Naive thymus-derived CD8-positive, alpha-beta T cell (primary cell): ENCODE data around the gene STAT5B. TPM values are rescaled to one million over a fixed set of nuclear protein-coding genes. Genes with fewer than 3 reads are reported as not detected.
"Not testable (repeated sequence)": the region's sequence is repeated elsewhere in the genome, so short reads cannot be mapped to it uniquely, and the experiment has no call there.

ENCODE experiments used
- ATAC-seq, 2 donors: fragments of 150-1000 bp; cut with Tn5 transposase in 1 of 2; sonication (Bioruptor Pico), chemical (Tn5 transposase) in 1 of 2; 1 replicate in 1 of 2; 2 replicates in 1 of 2; pipeline ENCODE4 v1.10.0; 2021; ENCODE audit warnings: mild to moderate bottlenecking in 2 of 2, moderate library complexity in 2 of 2
- POLR2A ChIA-PET: fragments of 350-600 bp; sonication (Branson Sonifier 250); formaldehyde crosslinking; loops from one replicate; lab custom pipeline; 2021; ENCODE audit warnings: antibody characterized with exemption; lab: Charles Lee
- DNase-seq, 10 donors: peaks; one replicate each; pipeline versions ENCODE4 v3.0.0 to v3.0.0-alpha.2; 2020 to 2022
- H3K27ac Mint-ChIP-seq, 10 donors: one replicate each; pipeline ENCODE4 v1.8.0; 2020 to 2022; ENCODE audit warnings: mild to moderate bottlenecking in 10 of 10, mixed read lengths in 10 of 10, moderate library complexity in 4 of 10, inconsistent platforms in 1 of 10
- H3K27me3 Mint-ChIP-seq, 5 donors: one replicate each; pipeline ENCODE4 v1.8.0; 2021 to 2022; ENCODE audit warnings: mixed read lengths in 5 of 5
- H3K36me3 Mint-ChIP-seq, 3 donors: one replicate each; pipeline ENCODE4 v1.8.0; 2020 to 2022; ENCODE audit warnings: mixed read lengths in 3 of 3, mild to moderate bottlenecking in 2 of 3, inconsistent platforms in 1 of 3
- H3K4me1 Mint-ChIP-seq, 4 donors: one replicate each; pipeline ENCODE4 v1.8.0; 2021 to 2022; ENCODE audit warnings: mixed read lengths in 4 of 4
- H3K4me3 Mint-ChIP-seq, 10 donors: one replicate each; pipeline ENCODE4 v1.8.0; 2020 to 2022; ENCODE audit warnings: mild to moderate bottlenecking in 10 of 10, mixed read lengths in 10 of 10, moderate library complexity in 6 of 10, inconsistent platforms in 1 of 10
- H3K9me3 Mint-ChIP-seq, 9 donors: one replicate each; pipeline ENCODE4 v1.8.0; 2020 to 2022; ENCODE audit warnings: mixed read lengths in 9 of 9, mild to moderate bottlenecking in 3 of 9, inconsistent platforms in 1 of 9, moderate library complexity in 1 of 9
- polyA plus RNA-seq, 3 donors: library from polyadenylated mRNA; unstranded; fragments of 300-500 nt; fragmentation: Illumina TruSeq; gene quantifications; one replicate each; pipeline ENCODE4 v1.2.3, GENCODE V29; 2021
- total RNA-seq, 8 experiments: library from RNA in 2 of 8; stranded (reverse) in 2 of 8; gene quantifications; one replicate each; pipeline ENCODE4 v1.2.3 and lab custom pipeline; 2021 to 2026

STAT5B gene
- total and polyA plus RNA-seq, 5 experiments from 2014 or later: 66.3 to 149 (median 94.0) TPM

DNA sequence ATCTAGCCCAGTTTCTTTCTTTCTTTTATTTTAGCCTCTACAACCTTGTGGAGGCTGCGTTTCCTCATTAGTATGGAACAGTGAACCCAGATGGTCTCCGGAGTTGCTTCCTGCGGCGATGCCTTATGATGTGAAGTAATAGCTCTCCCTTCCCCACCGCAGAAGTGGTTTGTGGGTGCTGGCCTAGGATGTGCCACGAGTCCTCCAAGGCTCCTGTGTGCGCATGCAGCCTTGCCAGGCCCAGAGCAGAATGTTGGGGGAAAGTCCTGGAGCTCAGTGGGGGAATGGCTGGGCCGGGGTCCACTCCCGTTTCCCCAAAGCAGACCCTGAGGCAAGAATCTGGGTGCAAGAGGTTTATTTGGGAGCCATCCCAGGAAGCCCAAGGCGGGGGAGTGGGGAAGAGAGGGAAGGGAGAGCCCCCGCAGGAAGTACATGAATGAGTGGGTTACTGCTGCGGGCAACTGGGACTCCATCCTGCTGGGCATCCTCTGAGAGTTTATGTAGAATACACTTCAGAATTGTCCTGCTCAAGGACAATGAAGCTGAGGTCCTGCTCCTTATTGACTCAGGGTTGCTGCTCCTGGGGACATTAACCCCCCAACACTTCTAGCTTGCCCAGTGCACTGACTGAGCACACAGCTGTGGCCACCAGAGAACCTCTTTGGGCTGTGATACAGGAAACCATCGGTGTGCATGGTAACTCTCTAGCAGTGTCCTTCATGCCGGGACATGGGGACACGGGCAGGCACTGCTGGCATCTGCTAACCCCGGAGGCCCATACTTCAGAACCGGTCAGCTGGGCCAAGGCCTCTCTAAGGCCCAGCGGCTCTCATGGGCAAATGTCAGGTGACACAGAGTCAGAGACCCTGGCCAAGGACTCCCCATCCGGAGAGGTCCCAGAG is 87.2 kb downstream of the STAT5B start:
- Mint-ChIP-seq H3K36me3 (peaks cover 0 to 1% (median 0%) of the 10 kb centered on the region in 3 donors), H3K27ac (peak overlapping the region in 2 of 10 donors; percentile 11 to 27), H3K9me3 (no peaks in the 10 kb centered on the region), H3K27me3 (no peaks in the 10 kb centered on the region), H3K4me1 (peaks cover 17 to 36% (median 28%) of the 10 kb centered on the region in 4 donors), H3K4me3 (peak overlapping the region in 1 of 10 donors; percentile 56)
- POLR2A ChIA-PET: interaction anchor here (1.0 to 1.9 kb wide), 3 partner anchors 8 to 10 kb away, joined by 3 to 4 read pairs (median 3); partner anchors contain the start of gene KCNH4
- ATAC-seq (no peak), DNase-seq (peak in 1 of 10 donors; percentile 4)

- Mint-ChIP-seq H3K4me1 (peaks cover 16 to 35% (median 28%) of the 10 kb centered on the region in 4 donors), H3K27me3 (no peaks in the 10 kb centered on the region), H3K4me3 (no peak overlapping the region), H3K36me3 (peaks cover 0 to under 1% (median 0%) of the 10 kb centered on the region in 3 donors), H3K9me3 (no peaks in the 10 kb centered on the region), H3K27ac (peak overlapping the region in 2 of 10 donors; percentile 21 to 78)
- POLR2A ChIA-PET: interaction anchor here (1.0 to 1.9 kb wide), 2 partner anchors 9 kb away, joined by 3 to 4 read pairs; no protein-coding TSS in a partner anchor
- ATAC-seq (no peak), DNase-seq (peak in 1 of 10 donors; percentile 6)
Observed at GRCh38 chr17:42187833-42188232, 88.4 kb downstream of the STAT5B start.

DNA sequence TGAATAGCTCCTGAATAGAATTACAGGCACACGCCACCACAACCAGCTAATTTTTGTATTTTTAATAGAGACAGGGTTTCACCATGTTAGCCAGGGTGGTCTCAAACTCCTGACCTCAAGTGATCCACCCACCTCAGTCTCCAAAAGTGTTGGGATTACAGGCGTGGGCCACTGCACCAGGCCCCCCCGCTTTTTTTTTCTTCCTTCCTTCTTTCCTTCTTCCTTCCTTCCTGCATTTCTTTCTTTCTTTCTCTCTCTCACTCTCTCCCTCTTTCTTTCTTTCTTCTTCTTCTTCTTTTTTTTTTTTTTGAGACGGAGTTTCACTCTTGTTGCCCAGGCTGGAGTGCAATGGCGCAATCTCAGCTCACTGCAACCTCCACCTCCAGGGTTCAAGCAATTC is 90.0 kb downstream of the STAT5B start:
- Mint-ChIP-seq H3K4me1 (peaks cover 14 to 36% (median 31%) of the 10 kb centered on the region in 4 donors), H3K27ac (peak overlapping the region in 4 of 10 donors; percentile 43 to 76 (median 59)), H3K4me3 (peak overlapping the region in 4 of 10 donors; percentile 15 to 59 (median 37)), H3K27me3 (peaks cover 0 to 10% (median 3%) of the 10 kb centered on the region in 5 donors)
- not testable (repeated sequence) for ATAC-seq, H3K36me3 Mint-ChIP-seq, DNase-seq, H3K9me3 Mint-ChIP-seq
- POLR2A ChIA-PET: interaction anchor here (0.6 to 0.8 kb wide), 4 partner anchors 8 to 166 kb away, joined by 3 to 4 read pairs (median 3); partner anchors contain the start of gene GHDC

DNA sequence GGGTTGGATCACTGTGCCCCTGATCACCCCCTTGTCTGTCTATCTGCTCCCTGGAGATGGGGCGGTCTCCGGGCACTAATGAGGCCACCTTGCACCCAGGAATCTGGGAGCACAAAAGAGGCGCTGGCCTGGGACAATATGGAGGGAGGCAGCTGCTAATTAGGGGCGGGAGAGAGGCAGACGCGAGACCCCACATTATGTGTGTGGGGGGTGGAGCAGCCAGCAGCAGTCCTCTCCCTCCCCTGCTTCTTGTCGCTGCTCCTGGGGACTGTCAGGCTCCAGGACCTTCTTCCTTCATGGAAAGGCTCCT is 90.6 kb downstream of the STAT5B start:
- Mint-ChIP-seq H3K4me1 (peaks cover 14 to 39% (median 33%) of the 10 kb centered on the region in 4 donors), H3K27me3 (peaks cover 0 to 11% (median 3%) of the 10 kb centered on the region in 5 donors), H3K4me3 (peak overlapping the region in 3 of 10 donors; percentile 28 to 97 (median 78)), H3K36me3 (no peaks in the 10 kb centered on the region), H3K27ac (peak overlapping the region in 1 of 10 donors; percentile 17), H3K9me3 (no peaks in the 10 kb centered on the region)
- POLR2A ChIA-PET: interaction anchor here (0.7 to 0.8 kb wide), 2 partner anchors 9 to 66 kb away, joined by 3 to 4 read pairs; partner anchors contain the start of gene GHDC
- ATAC-seq: no peak
- peak in 1 of 10 donors; percentile 60 for DNase-seq

- Mint-ChIP-seq H3K36me3 (no peaks in the 10 kb centered on the region), H3K27me3 (peaks cover 0 to 16% (median 3%) of the 10 kb centered on the region in 5 donors), H3K9me3 (no peaks in the 10 kb centered on the region), H3K4me3 (peak within 1 kb of the TSS; percentile 76 to 97 (median 86)), H3K4me1 (peaks cover 12 to 42% (median 38%) of the 10 kb centered on the region in 4 donors), H3K27ac (peak within 1 kb of the TSS; percentile 56 to 89 (median 77))
- ATAC-seq (no peak), DNase-seq (peak in 3 of 10 donors; percentile 10 to 52 (median 14))
- POLR2A ChIA-PET: interaction anchor here (1.2 to 2.1 kb wide), 6 partner anchors 9 to 107 kb away, joined by 3 to 14 read pairs (median 4); partner anchors contain the start of genes GHDC and STAT5A
Observed at GRCh38 chr17:42184713-42185620, 91.2 kb downstream of the STAT5B start, which contains the start of gene HCRT. Gene HCRT, minus strand, starts transcription at chr17:42185452. Its CDS starts 87 bp downstream, at chr17:42185365.

- H3K9me3 Mint-ChIP-seq: no peaks in the 10 kb centered on the region
- H3K27ac Mint-ChIP-seq: peak overlapping the region; percentile 83 to 94 (median 90)
- H3K4me1 Mint-ChIP-seq: peaks cover 12 to 45% (median 43%) of the 10 kb centered on the region in 4 donors
- H3K36me3 Mint-ChIP-seq: no peaks in the 10 kb centered on the region
- DNase-seq: peak; percentile 44 to 83 (median 74)
- peaks cover 3 to 25% (median 7%) of the 10 kb centered on the region in 5 donors for H3K27me3 Mint-ChIP-seq
- peak overlapping the region; percentile 78 to 97 (median 93) for H3K4me3 Mint-ChIP-seq
- POLR2A ChIA-PET: interaction anchor here (0.6 to 2.1 kb wide), 9 partner anchors 10 to 118 kb away, joined by 3 to 14 read pairs (median 4); partner anchors contain the start of genes GHDC and STAT5A
- ATAC-seq: peak; percentile 72 to 74
Observed at GRCh38 chr17:42183741-42184711, 92.2 kb downstream of the STAT5B start.

DNA sequence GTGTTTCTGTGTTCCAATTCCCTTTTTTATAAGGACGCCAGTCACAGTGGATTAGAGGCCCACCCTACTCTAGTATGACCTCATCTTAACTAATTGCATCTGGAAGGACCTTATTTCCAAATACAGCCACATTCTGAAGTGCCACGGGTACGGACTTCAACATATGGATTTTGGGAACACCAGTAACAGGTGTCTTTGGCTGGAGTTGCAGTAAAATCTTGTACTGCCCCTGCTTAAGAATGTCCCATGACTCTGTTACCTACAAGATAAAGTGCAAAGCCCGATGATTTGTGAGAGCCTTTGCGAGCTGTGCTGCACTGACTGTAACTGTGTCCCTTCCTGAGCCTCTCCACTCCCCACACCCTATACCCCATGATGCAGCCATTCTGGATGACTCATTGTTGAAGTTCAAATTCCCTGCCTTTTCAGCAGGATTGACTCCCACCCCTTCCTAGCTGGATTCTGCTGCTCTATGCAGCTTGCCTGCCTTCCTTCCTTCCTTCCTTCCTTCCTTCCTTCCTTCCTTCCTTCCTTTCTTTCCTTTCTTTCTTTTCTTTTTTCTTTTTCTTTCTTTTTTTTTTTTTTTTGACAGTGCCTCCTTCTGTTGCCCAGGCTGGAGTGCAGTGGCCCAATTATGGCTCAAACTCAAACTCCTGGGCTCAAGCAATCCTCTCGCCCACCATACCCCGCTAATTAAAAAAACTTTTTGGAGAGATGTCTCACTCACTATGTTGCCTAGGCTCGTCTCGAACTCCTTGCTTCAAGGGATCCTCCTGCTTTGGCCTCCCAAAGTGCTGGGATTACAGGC is 93.1 kb downstream of the STAT5B start:
- H3K9me3 Mint-ChIP-seq: no peaks in the 10 kb centered on the region
- ATAC-seq (no peak), DNase-seq (no peak)
- peaks cover 7 to 34% (median 11%) of the 10 kb centered on the region in 5 donors for H3K27me3 Mint-ChIP-seq
- H3K27ac Mint-ChIP-seq: peak overlapping the region; percentile 83 to 94 (median 90)
- H3K4me1 Mint-ChIP-seq: peaks cover 14 to 47% (median 45%) of the 10 kb centered on the region in 4 donors
- POLR2A ChIA-PET: interaction anchor here (0.6 to 2.1 kb wide), 6 partner anchors 9 to 117 kb away, joined by 3 to 14 read pairs (median 4); partner anchors contain the start of genes GHDC and STAT5A
- peak overlapping the region; percentile 78 to 97 (median 93) for H3K4me3 Mint-ChIP-seq
- H3K36me3 Mint-ChIP-seq: no peaks in the 10 kb centered on the region

DNA sequence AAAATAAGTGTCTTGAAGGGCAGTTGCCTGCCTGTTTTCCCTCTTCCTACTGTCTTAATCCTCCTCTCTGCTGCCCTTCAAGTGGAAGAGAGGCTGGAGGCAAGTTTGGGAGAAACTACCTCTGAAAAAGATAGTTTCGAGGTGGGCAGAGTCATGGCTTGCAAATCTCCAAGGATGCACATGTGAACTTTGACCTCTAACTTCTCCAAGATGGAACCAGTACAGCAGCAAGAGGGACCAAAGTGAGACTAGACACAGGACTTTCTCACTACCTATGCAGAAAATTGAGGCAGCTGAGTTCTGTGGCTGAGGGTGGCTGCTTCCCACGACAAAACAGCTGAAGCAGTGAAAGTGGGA is 94.4 kb downstream of the STAT5B start:
- peak overlapping the region in 1 of 10 donors; percentile 4 for H3K27ac Mint-ChIP-seq
- DNase-seq (no peak), ATAC-seq (no peak)
- H3K9me3 Mint-ChIP-seq: no peaks in the 10 kb centered on the region
- H3K4me1 Mint-ChIP-seq: peaks cover 14 to 48% (median 46%) of the 10 kb centered on the region in 4 donors
- POLR2A ChIA-PET: interaction anchor here (0.6 to 3.3 kb wide), 5 partner anchors 8 to 66 kb away, joined by 3 to 14 read pairs (median 3); partner anchors contain the start of gene GHDC
- H3K4me3 Mint-ChIP-seq: peak overlapping the region in 9 of 10 donors; percentile 12 to 78 (median 66)
- H3K27me3 Mint-ChIP-seq: peaks cover 7 to 43% (median 11%) of the 10 kb centered on the region in 5 donors
- no peaks in the 10 kb centered on the region for H3K36me3 Mint-ChIP-seq

DNA sequence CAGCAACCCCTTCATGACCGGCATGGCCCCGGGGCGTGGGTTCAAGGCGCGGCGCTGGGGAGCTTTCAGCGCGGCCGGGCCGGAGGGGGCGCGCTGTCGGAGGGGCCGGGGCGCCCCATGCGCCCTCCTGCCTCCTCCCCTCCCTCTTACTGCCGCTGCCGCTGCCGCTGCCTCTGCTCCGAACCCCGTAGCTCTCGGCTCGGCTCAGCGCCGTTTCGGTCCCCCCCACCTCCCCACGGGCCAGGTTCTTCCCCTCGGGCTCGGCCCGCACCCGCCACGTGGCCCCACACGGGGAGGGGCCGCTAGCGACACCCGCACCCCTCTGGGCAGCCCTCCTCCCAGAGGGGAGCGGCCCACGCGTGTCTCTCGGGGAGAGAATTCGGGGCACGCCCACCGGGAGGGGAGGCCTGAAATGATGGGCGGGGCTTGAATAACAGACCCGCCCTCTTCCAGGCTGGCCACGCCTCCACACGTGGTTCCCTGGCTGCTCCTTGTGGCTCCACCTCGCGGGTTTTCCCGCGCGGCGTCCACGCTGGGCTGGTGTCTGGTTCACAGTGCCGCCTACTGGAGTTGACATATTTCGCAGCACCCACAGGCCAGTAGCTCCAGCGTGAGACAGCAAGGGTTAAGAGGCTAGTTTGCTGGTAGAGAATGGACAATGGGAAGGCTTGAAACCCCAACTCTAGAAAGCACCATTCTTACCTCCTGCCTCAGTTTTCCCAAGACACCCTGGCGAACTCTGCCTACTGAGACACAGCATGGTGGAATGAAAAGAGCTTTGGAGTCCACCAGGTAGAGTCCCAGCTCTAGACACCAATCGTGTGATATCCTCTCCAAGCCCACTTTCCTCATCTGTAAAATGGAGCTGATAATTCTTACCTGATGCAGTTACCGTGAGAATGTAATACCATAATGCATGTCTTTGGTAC is 95.0 kb downstream of the STAT5B start, which contains the start of gene KCNH4:
KCNH4 (minus strand) TSS at position 221 of the 929 bp plus-strand sequence; CDS start at position 24, 197 bp downstream.
- peak within 1 kb of the TSS in 3 of 10 donors; percentile 3 to 11 (median 4) for H3K27ac Mint-ChIP-seq
- DNase-seq (peak; percentile 58 to 83 (median 72)), ATAC-seq (peak; percentile 27 to 56)
- no peaks in the 10 kb centered on the region for H3K36me3 Mint-ChIP-seq
- H3K4me1 Mint-ChIP-seq: peaks cover 14 to 48% (median 46%) of the 10 kb centered on the region in 4 donors
- H3K27me3 Mint-ChIP-seq: peaks cover 7 to 43% (median 11%) of the 10 kb centered on the region in 5 donors
- POLR2A ChIA-PET: interaction anchor here (0.6 to 3.3 kb wide), 6 partner anchors 8 to 67 kb away, joined by 3 to 14 read pairs (median 4); partner anchors contain the start of gene GHDC
- peak within 1 kb of the TSS; percentile 12 to 78 (median 66) for H3K4me3 Mint-ChIP-seq
- H3K9me3 Mint-ChIP-seq: no peaks in the 10 kb centered on the region
